OCI-LY3 (cell line): ENCODE data around the gene NCKAP5.

ENCODE experiments used
- H2AFZ ChIP-seq: fragments of 200-600, 300-600 bp; shearing (Covaris generic); 2 replicates; pipeline ENCODE4 v1.6.0; 2014; ENCODE audit warnings: antibody characterized with exemption, low read depth, low read length
- H3K27ac ChIP-seq: fragments of 200-600, 300-600 bp; sonication (generic); 2 replicates; pipeline ENCODE4 v1.5.1; 2014; ENCODE audit warnings: mild to moderate bottlenecking, low read length, moderate library complexity, mixed read lengths
- H3K27me3 ChIP-seq: fragments of 200-600, 300-600 bp; sonication (generic); 2 replicates; pipeline ENCODE4 v1.6.1; 2014; ENCODE audit warnings: low read depth, low read length, mixed read lengths
- H3K36me3 ChIP-seq: fragments of 200-600, 300-600 bp; sonication (generic); replicated peaks from 2 replicates; pipeline ENCODE3; 2014; ENCODE audit warnings: low read depth, low read length, mixed read lengths
- H3K4me1 ChIP-seq: fragments of 300-600, 200-600 bp; sonication (generic); 2 replicates; pipeline ENCODE4 v1.6.1; 2014; ENCODE audit warnings: low read length, mixed read lengths
- H3K4me2 ChIP-seq: fragments of 200-600, 300-600 bp; sonication (generic); 2 replicates; pipeline ENCODE4 v1.6.1; 2014; ENCODE audit warnings: low read length, mixed read lengths
- H3K4me3 ChIP-seq: fragments of 300-600, 200-600 bp; sonication (generic); 2 replicates; pipeline ENCODE4 v1.5.1; 2014; ENCODE audit warnings: antibody characterized with exemption, mild to moderate bottlenecking, low read length, moderate library complexity
- H3K79me2 ChIP-seq: fragments of 300-600, 200-600 bp; shearing (Covaris generic); 2 replicates; pipeline ENCODE4 v1.6.1; 2014; ENCODE audit warnings: mild to moderate bottlenecking, low read length, mixed read lengths
- H3K9ac ChIP-seq: fragments of 300-600, 200-600 bp; shearing (Covaris generic); 2 replicates; pipeline ENCODE4 v1.6.0; 2014; ENCODE audit warnings: mild to moderate bottlenecking, low read length, moderate library complexity
- H3K9me3 ChIP-seq: fragments of 200-600, 300-600 bp; shearing (Covaris generic); 2 replicates; pipeline ENCODE4 v1.6.1; 2014; ENCODE audit warnings: low read length, mixed read lengths; ENCODE audit not compliant: insufficient read depth
- H4K20me1 ChIP-seq: fragments of 200-600, 300-600 bp; sonication (generic); 2 replicates; pipeline ENCODE4 v1.6.1; 2016; ENCODE audit warnings: low read length, mixed read lengths; ENCODE audit not compliant: insufficient read depth
- CTCF ChIP-seq: fragments of 200-600, 300-600 bp; sonication (generic); IDR thresholded peaks from 2 replicates; pipeline ENCODE4 v1.5.1; 2014; ENCODE audit warnings: antibody characterized with exemption, low read length, low read depth
- EZH2phosphoT487 ChIP-seq: fragments of 200-600 bp; shearing (Covaris generic); IDR thresholded peaks from 2 replicates; pipeline ENCODE4 v1.6.1; 2018; ENCODE audit warnings: antibody characterized with exemption, mixed run types, low read depth

Gene NCKAP5

GRCh38 chr2:133531382-133531781 lies 36.9 kb downstream of the NCKAP5 start:
- Histone ChIP-seq H3K4me1 (no peaks in the 10 kb centered on the region), H3K4me2 (no peak overlapping the region), H3K4me3 (no peak overlapping the region), H3K36me3 (no peaks in the 10 kb centered on the region), H3K27me3 (peaks cover 5% of the 10 kb centered on the region; the same call in 1 of the 2 replicates), H3K9ac (no peak overlapping the region), H4K20me1 (no peaks in the 10 kb centered on the region), H2AFZ (no peak overlapping the region), H3K27ac (no peak overlapping the region), H3K79me2 (no peaks in the 10 kb centered on the region), H3K9me3 (no peaks in the 10 kb centered on the region)
- TF ChIP-seq EZH2phosphoT487 (no peak), CTCF (no peak)

GRCh38 chr2:133530645-133531044 lies 37.6 kb downstream of the NCKAP5 start:
- H4K20me1 ChIP-seq, result no peaks in the 10 kb centered on the region
- no peak overlapping the region for H2AFZ ChIP-seq
- no peak overlapping the region for H3K27ac ChIP-seq
- H3K27me3 ChIP-seq, result peaks cover 5% of the 10 kb centered on the region; the same call in 1 of the 2 replicates
- TF ChIP-seq CTCF (no peak), EZH2phosphoT487 (no peak)
- H3K9ac ChIP-seq, result no peak overlapping the region
- no peaks in the 10 kb centered on the region for H3K4me1 ChIP-seq
- H3K4me3 ChIP-seq, result no peak overlapping the region
- H3K36me3 ChIP-seq, result no peaks in the 10 kb centered on the region
- no peaks in the 10 kb centered on the region for H3K79me2 ChIP-seq
- H3K4me2 ChIP-seq, result no peak overlapping the region
- H3K9me3 ChIP-seq, result no peaks in the 10 kb centered on the region

- no peaks in the 10 kb centered on the region for H3K79me2 ChIP-seq
- no peak overlapping the region for H3K4me2 ChIP-seq
- H3K27me3 ChIP-seq, result peaks cover 5% of the 10 kb centered on the region; the same call in 1 of the 2 replicates
- no peaks in the 10 kb centered on the region for H3K36me3 ChIP-seq
- no peaks in the 10 kb centered on the region for H4K20me1 ChIP-seq
- no peak overlapping the region for H3K4me3 ChIP-seq
- no peaks in the 10 kb centered on the region for H3K4me1 ChIP-seq
- TF ChIP-seq CTCF (no peak), EZH2phosphoT487 (no peak)
- no peaks in the 10 kb centered on the region for H3K9me3 ChIP-seq
- no peak overlapping the region for H3K27ac ChIP-seq
- H3K9ac ChIP-seq, result no peak overlapping the region
- no peak overlapping the region for H2AFZ ChIP-seq
Measured at GRCh38 chr2:133526530-133527300, 41.5 kb downstream of the NCKAP5 start.

- H3K27me3 ChIP-seq, result peaks cover 5% of the 10 kb centered on the region; the same call in 1 of the 2 replicates
- no peak overlapping the region for H3K4me2 ChIP-seq
- no peak overlapping the region for H3K27ac ChIP-seq
- H3K9me3 ChIP-seq, result no peaks in the 10 kb centered on the region
- H3K4me3 ChIP-seq, result no peak overlapping the region
- H3K4me1 ChIP-seq, result no peaks in the 10 kb centered on the region
- H4K20me1 ChIP-seq, result no peaks in the 10 kb centered on the region
- no peak overlapping the region for H3K9ac ChIP-seq
- TF ChIP-seq CTCF (no peak), EZH2phosphoT487 (no peak)
- no peak overlapping the region for H2AFZ ChIP-seq
- H3K36me3 ChIP-seq, result no peaks in the 10 kb centered on the region
- no peaks in the 10 kb centered on the region for H3K79me2 ChIP-seq
Measured at GRCh38 chr2:133525613-133526529, 42.4 kb downstream of the NCKAP5 start.
